T-helper 9 cell (primary cell): ENCODE results near the gene MPP3.

Experiments used
- DNase-seq: peaks from one replicate; pipeline ENCODE4 v3.0.0-alpha.2; 2020

Gene MPP3

GRCh38 chr17:43831633-43832032 is 1.3 kb downstream of the MPP3 start:
- DNase-seq, result no peak

- no peak for DNase-seq
These were observed 2.3 kb downstream of the MPP3 start for GRCh38 chr17:43830510-43831140.

- DNase-seq, result no peak
These were observed 3.2 kb downstream of the MPP3 start for GRCh38 chr17:43829738-43830137.

GRCh38 chr17:43827596-43827995 is 5.3 kb downstream of the MPP3 start:
- no peak for DNase-seq

- DNase-seq, result no peak
These were observed 6.7 kb downstream of the MPP3 start for GRCh38 chr17:43826206-43826605.

- DNase-seq, result no peak
These were observed 7.4 kb downstream of the MPP3 start for GRCh38 chr17:43825567-43825966.

- DNase-seq, result no peak
These were observed 9.4 kb downstream of the MPP3 start for GRCh38 chr17:43823350-43824084.

- DNase-seq, result no peak
These were observed 10.3 kb downstream of the MPP3 start for GRCh38 chr17:43822570-43823190.

GRCh38 chr17:43820759-43821158 is 12.2 kb downstream of the MPP3 start:
- DNase-seq, result no peak

GRCh38 chr17:43818966-43819365 is 14.0 kb downstream of the MPP3 start:
- DNase-seq, result no peak

GRCh38 chr17:43817826-43818225 is 15.1 kb downstream of the MPP3 start:
- no peak for DNase-seq

- no peak for DNase-seq
These were observed 16.3 kb downstream of the MPP3 start for GRCh38 chr17:43816336-43817320.

- no peak for DNase-seq
These were observed 18.2 kb downstream of the MPP3 start for GRCh38 chr17:43814714-43815113.

- DNase-seq, result no peak
These were observed 18.9 kb downstream of the MPP3 start for GRCh38 chr17:43814026-43814425.

- DNase-seq, result no peak
These were observed 19.6 kb downstream of the MPP3 start for GRCh38 chr17:43813386-43813785.

- no peak for DNase-seq
These were observed 20.3 kb downstream of the MPP3 start for GRCh38 chr17:43812396-43813265.

- no peak for DNase-seq
These were observed 22.1 kb downstream of the MPP3 start for GRCh38 chr17:43810823-43811222.

- no peak for DNase-seq
These were observed 22.7 kb downstream of the MPP3 start for GRCh38 chr17:43810226-43810715.

GRCh38 chr17:43809121-43809520 is 23.8 kb downstream of the MPP3 start:
- no peak for DNase-seq

GRCh38 chr17:43808076-43808475 is 24.9 kb downstream of the MPP3 start:
- no peak for DNase-seq

GRCh38 chr17:43805117-43805516 is 27.8 kb downstream of the MPP3 start:
- DNase-seq, result no peak

- DNase-seq, result no peak
These were observed 29.2 kb downstream of the MPP3 start for GRCh38 chr17:43803758-43804157.
